GM13977 (cell line): ENCODE data around the gene SIGLEC11.

Source experiments
- DNase-seq: peaks from one replicate; pipeline ENCODE4 v3.0.0; 2012; ENCODE audit warnings: low spot score
- CTCF ChIP-seq: IDR thresholded peaks from 2 replicates; pipeline ENCODE4 v1.5.1; 2012; ENCODE audit warnings: mild to moderate bottlenecking, control low read depth; ENCODE audit not compliant: insufficient read depth; ENCODE audit errors: extremely low read depth, missing control alignments
- in situ Hi-C: fragments of 300-500 bp; cut with MboI; formaldehyde crosslinking; loops from one replicate; pipeline ENCODE4 v1.12.0; 2022; ENCODE audit warnings: low sequenced_read_pairs, low pct_unique_long_range_greater_than_20kb, mixed read lengths, inconsistent platforms; ENCODE audit not compliant: unreplicated experiment

The SIGLEC11 gene

GRCh38 chr19:49988433-49988832 lies 27.5 kb upstream of the SIGLEC11 start:
- in situ Hi-C loops: no loop called here
- no peak for DNase-seq
- TF ChIP-seq CTCF: no peak

GRCh38 chr19:49988007-49988406 lies 27.0 kb upstream of the SIGLEC11 start:
- in situ Hi-C loops: no loop called here
- TF ChIP-seq CTCF: no peak
- DNase-seq: no peak

- peak; percentile 75 for DNase-seq
- no peak for TF ChIP-seq CTCF
- in situ Hi-C loops: no loop called here
Measured at GRCh38 chr19:49987159-49987698, 26.3 kb upstream of the SIGLEC11 start.

GRCh38 chr19:49986354-49986753 lies 25.4 kb upstream of the SIGLEC11 start:
- in situ Hi-C loops: no loop called here
- TF ChIP-seq CTCF: no peak
- DNase-seq: no peak

- DNase-seq: no peak
- TF ChIP-seq CTCF: no peak
- in situ Hi-C loops: no loop called here
Measured at GRCh38 chr19:49985871-49986270, 24.9 kb upstream of the SIGLEC11 start.

- DNase-seq: no peak
- TF ChIP-seq CTCF: no peak
- in situ Hi-C loops: no loop called here
Measured at GRCh38 chr19:49984491-49984890, 23.5 kb upstream of the SIGLEC11 start.

GRCh38 chr19:49983645-49984229 lies 22.8 kb upstream of the SIGLEC11 start:
- TF ChIP-seq CTCF: peak; percentile 83
- in situ Hi-C loops: no loop called here
- DNase-seq: peak; percentile 77
